Measurements from ENCODE around the gene RELN. TPM values are rescaled to one million over a fixed set of nuclear protein-coding genes. Genes with fewer than 3 reads are reported as not detected.

The RELN gene
- total RNA-seq, 4 donors from 2014 or later = 1.0 to 3.5 (median 1.3) TPM

- TF ChIP-seq, protein P1, sequence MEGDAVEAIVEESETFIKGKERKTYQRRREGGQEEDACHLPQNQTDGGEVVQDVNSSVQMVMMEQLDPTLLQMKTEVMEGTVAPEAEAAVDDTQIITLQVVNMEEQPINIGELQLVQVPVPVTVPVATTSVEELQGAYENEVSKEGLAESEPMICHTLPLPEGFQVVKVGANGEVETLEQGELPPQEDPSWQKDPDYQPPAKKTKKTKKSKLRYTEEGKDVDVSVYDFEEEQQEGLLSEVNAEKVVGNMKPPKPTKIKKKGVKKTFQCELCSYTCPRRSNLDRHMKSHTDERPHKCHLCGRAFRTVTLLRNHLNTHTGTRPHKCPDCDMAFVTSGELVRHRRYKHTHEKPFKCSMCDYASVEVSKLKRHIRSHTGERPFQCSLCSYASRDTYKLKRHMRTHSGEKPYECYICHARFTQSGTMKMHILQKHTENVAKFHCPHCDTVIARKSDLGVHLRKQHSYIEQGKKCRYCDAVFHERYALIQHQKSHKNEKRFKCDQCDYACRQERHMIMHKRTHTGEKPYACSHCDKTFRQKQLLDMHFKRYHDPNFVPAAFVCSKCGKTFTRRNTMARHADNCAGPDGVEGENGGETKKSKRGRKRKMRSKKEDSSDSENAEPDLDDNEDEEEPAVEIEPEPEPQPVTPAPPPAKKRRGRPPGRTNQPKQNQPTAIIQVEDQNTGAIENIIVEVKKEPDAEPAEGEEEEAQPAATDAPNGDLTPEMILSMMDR (IDR thresholded peaks at IDR 0.05) = no peak
- no peak for TF ChIP-seq POLR2A (IDR thresholded peaks at IDR 0.05)
Measured at GRCh38 chr7:103809229-103809994, 180.0 kb downstream of the RELN start.

DNA sequence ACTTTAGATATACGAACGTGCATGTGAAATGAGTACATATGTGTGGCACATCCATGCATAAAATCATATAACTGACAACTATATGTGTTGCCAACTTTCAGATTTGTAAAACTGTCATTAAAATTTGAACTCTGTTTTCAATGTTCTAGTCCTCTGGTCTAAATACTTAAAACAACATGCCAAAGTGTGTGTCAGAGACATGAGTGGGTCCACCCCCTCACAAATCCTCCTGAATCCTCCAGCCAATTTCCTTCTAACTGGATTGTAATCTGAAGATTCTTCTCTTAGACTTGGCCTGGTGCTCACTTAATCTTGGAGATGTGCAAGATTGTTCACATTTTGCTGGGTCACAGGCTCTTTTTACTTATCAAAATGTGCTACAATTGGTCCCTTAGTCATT is 184.1 kb downstream of the RELN start:
- no peak for DNase-seq (ENCODE audit: low spot score in 2 of 2)
- TF ChIP-seq POLR2A (IDR thresholded peaks at IDR 0.05) = no peak
- TF ChIP-seq, protein P1 (IDR thresholded peaks at IDR 0.05) = no peak
- intact Hi-C loops (cut with DNase I; ENCODE audit: low total_unique reads) = no loop called here
- 69 to 71% methylated on average over 2 of the region's 2 CpGs for WGBS, 2 donors
- H3K4me3 ChIP-seq (ENCODE audit: low read depth, poor library complexity, severe bottlenecking) = no peak overlapping the region

More at GRCh38 chr7:103809229-103809994, 180.0 kb downstream of the RELN start:
- 68 to 69% methylated on average over 6 of the region's 6 CpGs for WGBS, 2 donors
- no peak for DNase-seq (ENCODE audit: low spot score in 2 of 2)
- H3K4me3 ChIP-seq (ENCODE audit: low read depth, poor library complexity, severe bottlenecking) = no peak overlapping the region
- intact Hi-C loops (cut with DNase I; ENCODE audit: low total_unique reads) = no loop called here

GRCh38 chr7:103803631-103804030 is 185.8 kb downstream of the RELN start:
- no peak for TF ChIP-seq POLR2A (IDR thresholded peaks at IDR 0.05)
- TF ChIP-seq, protein P1 (IDR thresholded peaks at IDR 0.05) = no peak
- intact Hi-C loops (cut with DNase I; ENCODE audit: low total_unique reads) = no loop called here
- DNase-seq (ENCODE audit: low spot score in 2 of 2) = no peak
- WGBS, 2 donors = 59 to 65% methylated on average over 1 of the region's 1 CpG
- no peak overlapping the region for H3K4me3 ChIP-seq (ENCODE audit: low read depth, poor library complexity, severe bottlenecking)

- no peak overlapping the region for H3K4me3 ChIP-seq (ENCODE audit: low read depth, poor library complexity, severe bottlenecking)
- no peak for DNase-seq (ENCODE audit: low spot score in 2 of 2)
- TF ChIP-seq, protein P1 (IDR thresholded peaks at IDR 0.05) = no peak
- TF ChIP-seq POLR2A (IDR thresholded peaks at IDR 0.05) = no peak
- intact Hi-C loops (cut with DNase I; ENCODE audit: low total_unique reads) = no loop called here
- WGBS, 2 donors = 65 to 73% methylated on average over 1 of the region's 1 CpG
Measured at GRCh38 chr7:103799298-103799697, 190.2 kb downstream of the RELN start.

- 29 to 34% methylated on average over 3 of the region's 3 CpGs for WGBS, 2 donors
Measured at GRCh38 chr7:103797647-103798307, 191.7 kb downstream of the RELN start.

More at GRCh38 chr7:103797647-103798307, 191.7 kb downstream of the RELN start:
- TF ChIP-seq, protein P1 (IDR thresholded peaks at IDR 0.05) = no peak
- no peak overlapping the region for H3K4me3 ChIP-seq (ENCODE audit: low read depth, poor library complexity, severe bottlenecking)
- no peak for DNase-seq (ENCODE audit: low spot score in 2 of 2)
- intact Hi-C loops (cut with DNase I; ENCODE audit: low total_unique reads) = no loop called here

Data from lower leg skin (tissue), 4 donors.